NCI-H748 (cell line): ENCODE results near the gene CEACAM16.
A peak's percentile ranks its signal among the peaks of the same experiment; 100 is the strongest.
"Not testable (repeated sequence)": the region's sequence is repeated elsewhere in the genome, so short reads cannot be mapped to it uniquely, and the experiment has no call there.

ENCODE experiments used
- DNase-seq: peaks from one replicate; lab custom pipeline; 2025; ENCODE audit not compliant: unreplicated experiment; lab: John Stamatoyannopoulos, UW

The CEACAM16 gene

GRCh38 chr19:44675521-44675920, 23.4 kb upstream of the CEACAM16 start:
- DNase-seq, result no peak

- peak; percentile 28 for DNase-seq
Measured at GRCh38 chr19:44677019-44677811, 21.7 kb upstream of the CEACAM16 start.

GRCh38 chr19:44680536-44680935, 18.4 kb upstream of the CEACAM16 start:
- DNase-seq, result no peak

GRCh38 chr19:44681992-44682790, 16.8 kb upstream of the CEACAM16 start:
- no peak for DNase-seq

- DNase-seq, result no peak
Measured at GRCh38 chr19:44682807-44683206, 16.1 kb upstream of the CEACAM16 start.

- DNase-seq, result no peak
Measured at GRCh38 chr19:44683434-44684210, 15.3 kb upstream of the CEACAM16 start.

GRCh38 chr19:44684396-44684795, 14.6 kb upstream of the CEACAM16 start:
- DNase-seq, result not testable (repeated sequence)

- DNase-seq, result no peak
Measured at GRCh38 chr19:44684892-44685863, 13.8 kb upstream of the CEACAM16 start.

GRCh38 chr19:44685877-44686276, 13.1 kb upstream of the CEACAM16 start:
- DNase-seq, result no peak

GRCh38 chr19:44686896-44687295, 12.1 kb upstream of the CEACAM16 start:
- no peak for DNase-seq

- DNase-seq, result no peak
Measured at GRCh38 chr19:44687888-44688287, 11.1 kb upstream of the CEACAM16 start.

GRCh38 chr19:44689290-44690130, 9.4 kb upstream of the CEACAM16 start:
- DNase-seq, result peak; percentile 75

- no peak for DNase-seq
Measured at GRCh38 chr19:44690131-44690440, 8.9 kb upstream of the CEACAM16 start.

- no peak for DNase-seq
Measured at GRCh38 chr19:44692379-44692721, 6.6 kb upstream of the CEACAM16 start.

- no peak for DNase-seq
Measured at GRCh38 chr19:44694184-44694579, 4.8 kb upstream of the CEACAM16 start.

GRCh38 chr19:44696939-44697669, 1.8 kb upstream of the CEACAM16 start:
- peak; percentile 57 for DNase-seq

GRCh38 chr19:44697670-44698034, 1.3 kb upstream of the CEACAM16 start:
- DNase-seq, result no peak

- DNase-seq, result no peak
Measured at GRCh38 chr19:44700547-44700946, 1.6 kb downstream of the CEACAM16 start.

- DNase-seq, result no peak
Measured at GRCh38 chr19:44701228-44701627, 2.3 kb downstream of the CEACAM16 start.
